HCT116 (cell line): ENCODE measurements around the gene KCNQ1OT1. TPM values are rescaled to one million over a fixed set of nuclear protein-coding genes. Genes with fewer than 3 reads are reported as not detected.

Experiments
- ATAC-seq: fragments of 200-7000 bp; cut with Tn5 transposase; 2 replicates; pipeline ENCODE4 v1.9.1; 2020; ENCODE audit warnings: mild to moderate bottlenecking, moderate library complexity
- BruUV-seq: library from RNA; stranded (reverse); fragments of 400-500 nt; replicated peaks from 2 replicates; lab custom pipeline; 2021; lab: Mats Ljungman, UMichigan
- CTCF ChIA-PET: fragments of 300-600 bp; sonication (Branson Sonifier 250); formaldehyde crosslinking; loops from one replicate; lab custom pipeline; 2021; ENCODE audit warnings: antibody characterized with exemption; lab: Charles Lee
- POLR2A ChIA-PET: fragments of 300-600, 350-600 bp; sonication (Branson Sonifier 250); formaldehyde crosslinking; loops from one replicate; lab custom pipeline; 2021; ENCODE audit warnings: antibody characterized with exemption; lab: Charles Lee
- RAD21 ChIA-PET, 2 experiments: fragments of 300-600 bp; sonication (Branson Sonifier 250); formaldehyde crosslinking; loops; one replicate each; lab custom pipeline; 2023; ENCODE audit warnings: low total read pairs in 2 of 2; ENCODE audit not compliant: uncharacterized antibody in 2 of 2, unreplicated experiment in 2 of 2, low non-redundant PET in 1 of 2; lab: Charles Lee
- DNase-seq: peaks from one replicate; pipeline ENCODE4 v3.0.0-alpha.2; 2010; ENCODE audit warnings: low read depth, low spot score
- H2AFZ ChIP-seq: fragments of 200-600 bp; shearing (Covaris generic), sonication (generic); 2 replicates; pipeline ENCODE4 v1.6.1; 2017; ENCODE audit warnings: low read depth, mixed run types, mixed read lengths, antibody characterized with exemption, low read length; ENCODE audit not compliant: poor library complexity, severe bottlenecking
- H3K27ac ChIP-seq: 2 replicates; pipeline ENCODE4 v1.5.1; 2012; ENCODE audit warnings: low read depth, low read length
- H3K27me3 ChIP-seq: fragments of 200-600 bp; sonication (generic); 2 replicates; pipeline ENCODE4 v1.6.1; 2016; ENCODE audit warnings: mixed run types, low read length, mixed read lengths; ENCODE audit not compliant: insufficient read depth
- H3K36me3 ChIP-seq, 2 experiments: fragments of 200-500 bp in 1 of 2; fragments of 200-600 bp in 1 of 2; sonication (Bioruptor generic) in 1 of 2; sonication (generic) in 1 of 2; 2 replicates each; pipeline versions ENCODE4 v1.5.1 to v1.6.1; 2014 to 2016; ENCODE audit warnings: low read length in 2 of 2, inconsistent platforms in 1 of 2, mixed read lengths in 1 of 2, mixed run types in 1 of 2; ENCODE audit not compliant: insufficient read depth in 2 of 2, control insufficient read depth in 1 of 2
- H3K4me1 ChIP-seq, 2 experiments: fragments of 200-600 bp in 1 of 2; sonication (generic) in 1 of 2; 2 replicates each; pipeline versions ENCODE4 v1.5.1 to v1.6.1; 2012 to 2017; ENCODE audit warnings: low read length in 2 of 2, inconsistent platforms in 1 of 2, mild to moderate bottlenecking in 1 of 2, mixed read lengths in 1 of 2, mixed run types in 1 of 2, moderate library complexity in 1 of 2; ENCODE audit not compliant: insufficient read depth in 2 of 2, control insufficient read depth in 1 of 2
- H3K4me2 ChIP-seq: fragments of 200-600 bp; sonication (generic); 2 replicates; pipeline ENCODE4 v1.6.1; 2017; ENCODE audit warnings: mixed run types, low read length, mixed read lengths
- H3K4me3 ChIP-seq, 2 experiments: fragments of 200-600 bp in 1 of 2; sonication (generic) in 1 of 2; replicated peaks in 1 of 2; 2 replicates each; pipeline ENCODE4 v1.5.1; 2011 to 2016; ENCODE audit warnings: low read length in 2 of 2, control low read depth in 1 of 2, low read depth in 1 of 2, mild to moderate bottlenecking in 1 of 2, mixed read lengths in 1 of 2, mixed run types in 1 of 2
- H3K79me2 ChIP-seq: fragments of 200-600 bp; sonication (generic); 2 replicates; pipeline ENCODE4 v1.6.1; 2017; ENCODE audit warnings: mild to moderate bottlenecking, mixed run types, low read length, moderate library complexity, mixed read lengths; ENCODE audit not compliant: insufficient read depth
- H3K9ac ChIP-seq: fragments of 200-600 bp; sonication (generic); 2 replicates; pipeline ENCODE4 v1.6.1; 2016; ENCODE audit warnings: low read length, mixed read lengths
- H3K9me2 ChIP-seq: fragments of 200-600 bp; sonication (generic), shearing (Covaris generic); 2 replicates; pipeline ENCODE4 v1.6.1; 2017; ENCODE audit warnings: mixed run types, mild to moderate bottlenecking, moderate library complexity; ENCODE audit not compliant: insufficient read depth
- H3K9me3 ChIP-seq, 2 experiments: fragments of 200-500 bp in 1 of 2; fragments of 200-600 bp in 1 of 2; sonication (Bioruptor generic) in 1 of 2; sonication (generic) in 1 of 2; 2 replicates each; pipeline ENCODE4 v1.6.1; 2014 to 2017; ENCODE audit warnings: low read length in 2 of 2, mixed read lengths in 2 of 2, inconsistent platforms in 1 of 2, low read depth in 1 of 2, mild to moderate bottlenecking in 1 of 2, mixed run types in 1 of 2, moderate library complexity in 1 of 2; ENCODE audit not compliant: control insufficient read depth in 1 of 2, insufficient read depth in 1 of 2
- H4K20me1 ChIP-seq: fragments of 200-600 bp; sonication (generic), shearing (Covaris generic); 2 replicates; pipeline ENCODE4 v1.6.1; 2017; ENCODE audit warnings: mixed run types, mild to moderate bottlenecking, moderate library complexity; ENCODE audit not compliant: insufficient read depth
- ATF3 ChIP-seq: IDR thresholded peaks from 2 replicates; pipeline ENCODE4 v1.6.1; 2012
- EZH2phosphoT487 ChIP-seq: fragments of 200-600 bp; IDR thresholded peaks from 2 replicates; pipeline ENCODE4 v1.6.1; 2018; ENCODE audit warnings: antibody characterized with exemption, borderline replicate concordance
- YY1 ChIP-seq: IDR thresholded peaks from 2 replicates; pipeline ENCODE4 v1.6.1; 2011; ENCODE audit warnings: low read length, low read depth, moderate library complexity, mild to moderate bottlenecking; ENCODE audit not compliant: insufficient replicate concordance; ENCODE audit errors: extremely low read depth
- ZFX ChIP-seq: fragments of 450-650 bp; IDR thresholded peaks from 2 replicates; pipeline ENCODE4 v1.6.1; 2017
- intact Hi-C: fragments of 100-400 bp; cut with micrococcal nuclease; formaldehyde crosslinking; loops from 2 replicates; pipeline ENCODE4 v1.10.0; 2022
- total RNA-seq: library from RNA; stranded (reverse); gene quantifications from one replicate; pipeline ENCODE4 v1.2.1, GENCODE V29; 2021; ENCODE audit not compliant: unreplicated experiment

KCNQ1OT1 gene
- total RNA-seq, 1 experiment from 2014 or later: 1.1 TPM

DNA sequence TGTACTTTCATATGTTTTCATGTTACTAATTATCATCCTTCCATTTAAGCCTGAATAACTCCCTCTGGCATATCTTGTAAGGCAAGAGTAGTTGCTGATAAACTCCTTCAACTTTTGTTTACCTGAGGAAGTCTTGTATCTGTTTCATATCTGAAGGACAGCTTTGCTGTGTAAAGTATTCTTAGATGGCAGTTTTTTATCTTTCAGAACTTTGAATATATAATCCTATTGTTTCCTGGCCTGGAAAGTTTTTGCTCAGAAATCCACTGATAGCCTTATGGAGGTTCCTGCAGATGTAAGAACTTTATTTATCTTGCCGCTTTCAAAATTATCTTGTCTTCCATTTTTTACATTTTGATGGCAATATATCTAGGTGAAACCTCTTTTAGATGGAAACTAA, 69.1 kb downstream of the KCNQ1OT1 start:
- ATAC-seq (no peak), DNase-seq (no peak)
- no peak overlapping the region for H2AFZ ChIP-seq
- H3K4me3 ChIP-seq: no peak overlapping the region
- H3K9ac ChIP-seq: no peak overlapping the region
- intact Hi-C loops: no loop called here
- H4K20me1 ChIP-seq: no peaks in the 10 kb centered on the region
- ChIA-PET POLR2A (no interaction called here), CTCF (no interaction called here), RAD21 (no interaction called here)
- H3K27ac ChIP-seq: no peak overlapping the region
- H3K79me2 ChIP-seq: no peaks in the 10 kb centered on the region
- TF ChIP-seq EZH2phosphoT487: no peak
- no peaks in the 10 kb centered on the region for H3K4me1 ChIP-seq
- BruUV-seq: no TSS peak
- H3K4me2 ChIP-seq: no peak overlapping the region
- no peaks in the 10 kb centered on the region for H3K36me3 ChIP-seq
- no peaks in the 10 kb centered on the region for H3K9me2 ChIP-seq
- no peaks in the 10 kb centered on the region for H3K27me3 ChIP-seq
- peaks cover 0 to 5% of the 10 kb centered on the region in 2 experiments; a peak in 1 of 4 replicates for H3K9me3 ChIP-seq

DNA sequence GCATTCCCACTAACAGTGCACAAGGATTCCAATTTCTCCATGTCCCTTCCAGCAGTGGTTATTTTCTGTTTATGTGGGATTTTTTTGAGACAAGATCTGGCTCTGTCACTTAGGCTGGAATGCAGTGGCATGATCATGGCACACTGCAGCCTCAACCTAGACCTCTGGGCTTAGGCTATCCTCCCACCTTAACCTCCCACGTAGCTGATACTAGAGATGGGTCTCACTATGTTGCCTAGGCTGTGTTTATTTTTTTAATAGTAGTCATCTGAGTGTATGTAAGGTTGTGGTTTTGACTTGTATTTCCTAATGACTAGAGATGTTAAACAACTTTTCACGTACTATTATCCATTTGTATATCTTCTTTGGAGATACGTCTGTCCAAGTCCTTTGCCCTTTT, 74.6 kb downstream of the KCNQ1OT1 start:
- DNase-seq: no peak
- intact Hi-C loops: no loop called here
- H3K27me3 ChIP-seq: no peaks in the 10 kb centered on the region
- no peaks in the 10 kb centered on the region for H4K20me1 ChIP-seq
- no peak for ATAC-seq
- ChIA-PET RAD21 (no interaction called here), CTCF (no interaction called here), POLR2A (no interaction called here)
- no peak overlapping the region for H3K4me2 ChIP-seq
- H3K9me3 ChIP-seq: no peaks in the 10 kb centered on the region
- no peaks in the 10 kb centered on the region for H3K36me3 ChIP-seq
- TF ChIP-seq YY1: no peak
- TF ChIP-seq ZFX: no peak
- no peak for TF ChIP-seq ATF3
- H3K9me2 ChIP-seq: no peaks in the 10 kb centered on the region
- H3K79me2 ChIP-seq: no peaks in the 10 kb centered on the region
- no TSS peak for BruUV-seq
- H3K27ac ChIP-seq: no peak overlapping the region
- no peak overlapping the region for H2AFZ ChIP-seq
- no peaks in the 10 kb centered on the region for H3K4me1 ChIP-seq
- H3K9ac ChIP-seq: no peak overlapping the region
- no peak overlapping the region for H3K4me3 ChIP-seq
